GM23338 (cell line): ENCODE measurements around the gene PHOX2A. TPM values are rescaled to one million over a fixed set of nuclear protein-coding genes. Genes with fewer than 3 reads are reported as not detected.

Experiments
- ATAC-seq: fragments of 200-7000 bp; cut with Tn5 transposase; 3 replicates; pipeline ENCODE4 v1.9.1; 2020
- DNase-seq: peaks from one replicate; pipeline ENCODE4 v3.0.0-alpha.2; 2015; ENCODE audit warnings: low spot score
- H2AFZ ChIP-seq: fragments of 200-600 bp; sonication (generic); 2 replicates; pipeline ENCODE4 v1.8.0; 2016; ENCODE audit warnings: antibody characterized with exemption, mild to moderate bottlenecking, moderate library complexity
- H3F3A ChIP-seq: fragments of 200-600 bp; sonication (generic); replicated peaks from 2 replicates; pipeline ENCODE4 v1.8.0; 2017; ENCODE audit warnings: antibody characterized with exemption, mixed run types, low read depth
- H3K27ac ChIP-seq: fragments of 200-600 bp; sonication (generic); 2 replicates; pipeline ENCODE4 v1.6.1; 2016; ENCODE audit warnings: low read depth
- H3K27me3 ChIP-seq: fragments of 200-600 bp; sonication (generic); 2 replicates; pipeline ENCODE4 v1.8.0; 2016; ENCODE audit warnings: mild to moderate bottlenecking, mixed run types, moderate library complexity; ENCODE audit not compliant: insufficient read depth
- H3K36me3 ChIP-seq: fragments of 200-600 bp; sonication (generic); 2 replicates; pipeline ENCODE4 v1.8.0; 2016; ENCODE audit warnings: mild to moderate bottlenecking; ENCODE audit not compliant: insufficient read depth
- H3K4me1 ChIP-seq: fragments of 200-600 bp; sonication (generic); 2 replicates; pipeline ENCODE4 v1.8.0; 2016; ENCODE audit warnings: mild to moderate bottlenecking, moderate library complexity; ENCODE audit not compliant: insufficient read depth
- H3K4me2 ChIP-seq: fragments of 200-600 bp; sonication (generic); 2 replicates; pipeline ENCODE4 v1.7.1; 2017; ENCODE audit warnings: mixed run types
- H3K4me3 ChIP-seq: fragments of 200-600 bp; sonication (generic); 2 replicates; pipeline ENCODE4 v1.6.1; 2016; ENCODE audit warnings: mixed run types
- H3K79me2 ChIP-seq: fragments of 200-600 bp; sonication (generic); replicated peaks from 2 replicates; pipeline ENCODE4 v1.8.0; 2017; ENCODE audit warnings: mild to moderate bottlenecking; ENCODE audit not compliant: insufficient read depth
- H3K9me2 ChIP-seq: fragments of 200-600 bp; sonication (generic); 2 replicates; pipeline ENCODE4 v1.8.0; 2017; ENCODE audit not compliant: insufficient read depth
- H4K20me1 ChIP-seq: fragments of 200-600 bp; sonication (generic); replicated peaks from 2 replicates; pipeline ENCODE4 v1.8.0; 2017; ENCODE audit warnings: mild to moderate bottlenecking; ENCODE audit not compliant: insufficient read depth
- H3K27ac Mint-ChIP-seq: 2 replicates; pipeline ENCODE4 v1.8.0; 2020; ENCODE audit warnings: inconsistent platforms, mild to moderate bottlenecking, moderate library complexity, mixed read lengths
- H3K27me3 Mint-ChIP-seq: 3 replicates; pipeline ENCODE4 v1.8.0; 2022; ENCODE audit warnings: low read depth, mild to moderate bottlenecking, moderate library complexity, mixed read lengths, inconsistent platforms; ENCODE audit not compliant: insufficient read depth, poor library complexity
- H3K36me3 Mint-ChIP-seq: 3 replicates; pipeline ENCODE4 v1.8.0; 2021; ENCODE audit warnings: low read depth, mild to moderate bottlenecking, inconsistent platforms, moderate library complexity, mixed read lengths
- H3K4me1 Mint-ChIP-seq: 3 replicates; pipeline ENCODE4 v1.8.0; 2020; ENCODE audit warnings: mild to moderate bottlenecking, inconsistent platforms, mixed read lengths
- H3K4me3 Mint-ChIP-seq: 3 replicates; pipeline ENCODE4 v1.8.0; 2021; ENCODE audit warnings: moderate library complexity, mild to moderate bottlenecking, inconsistent platforms, mixed read lengths
- H3K9me3 Mint-ChIP-seq: 3 replicates; pipeline ENCODE4 v1.8.0; 2020; ENCODE audit warnings: moderate library complexity, mild to moderate bottlenecking, inconsistent platforms, mixed read lengths
- CREB1 ChIP-seq: fragments of 250-450 bp; sonication (Bioruptor Pico); IDR thresholded peaks from 2 replicates; pipeline ENCODE4 v1.5.0; 2020; ENCODE audit warnings: low read depth, mild to moderate bottlenecking, moderate library complexity
- CTCF ChIP-seq, 2 experiments: fragments of 200-600 bp in 1 of 2; sonication (generic) in 1 of 2; conservative IDR thresholded peaks; 2 replicates each; pipeline versions ENCODE4 v1.5.1 to v1.6.1; 2016 to 2017; ENCODE audit warnings: antibody characterized with exemption in 2 of 2, low read depth in 2 of 2, mild to moderate bottlenecking in 2 of 2, moderate library complexity in 1 of 2
- ETS1 ChIP-seq: IDR thresholded peaks from 2 replicates; pipeline ENCODE4 v1.6.1; 2016; ENCODE audit warnings: antibody characterized with exemption
- POLR2AphosphoS5 ChIP-seq: IDR thresholded peaks from 2 replicates; pipeline ENCODE4 v1.6.1; 2016; ENCODE audit warnings: antibody characterized with exemption, low read depth
- polyA plus RNA-seq: library from polyadenylated mRNA; unstranded; fragments of >200 nt; fragmentation: Nextera tagmentation; extraction: Ambion mirVana; gene quantifications from 2 replicates; pipeline ENCODE4 v1.2.1, GENCODE V29; 2016
- total RNA-seq: library from RNA; depleted of rRNA; stranded (reverse); fragments of >200 nt; shearing (Covaris generic); gene quantifications from 2 replicates; pipeline ENCODE4 v1.2.3, GENCODE V29; 2014
- TF ChIP-seq, protein P1 (sequence below): fragments of 250-450 bp; sonication (Bioruptor Pico); IDR thresholded peaks from 2 replicates; pipeline ENCODE4 v1.5.0; 2020; ENCODE audit warnings: mild to moderate bottlenecking, moderate library complexity

Gene PHOX2A
- total and polyA plus RNA-seq, 2 experiments from 2014 or later: 0.31 TPM; not detected in 1

DNA sequence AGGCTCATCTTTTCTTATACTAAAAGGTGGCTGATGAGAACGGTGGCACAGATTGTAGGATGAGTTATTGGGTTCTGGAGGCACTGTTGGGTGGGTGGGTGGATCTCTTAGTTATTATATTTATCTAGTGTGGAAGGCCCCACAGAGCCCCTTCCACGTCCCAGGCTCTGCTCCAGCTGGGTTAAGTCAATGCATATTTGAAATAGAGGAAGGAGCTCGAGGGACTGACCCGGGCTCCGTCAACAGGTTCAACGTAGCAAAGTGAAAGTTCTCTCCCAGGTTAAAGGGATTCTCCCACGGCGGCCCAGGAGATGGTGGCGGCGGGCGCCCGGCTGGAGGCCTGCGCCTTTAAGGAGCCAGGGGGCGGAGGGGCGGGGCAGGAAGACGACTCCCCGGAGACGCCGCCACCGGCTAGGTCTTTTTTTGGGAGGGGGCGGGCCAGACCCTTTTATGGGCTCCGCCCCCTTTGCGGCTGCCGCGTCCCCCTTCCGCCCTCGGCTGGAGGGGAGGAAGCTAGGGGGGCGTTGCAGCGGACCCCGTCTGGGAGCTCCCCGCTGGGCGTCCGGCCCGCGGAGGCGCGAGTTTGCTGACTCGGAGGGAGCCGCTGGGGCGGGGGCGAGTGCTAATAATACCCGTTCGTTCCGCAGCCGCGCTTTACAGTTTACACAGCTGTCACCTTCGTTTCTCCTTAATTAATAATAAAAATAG, 20.9 kb downstream of the PHOX2A start:
- peaks cover 27% of the 10 kb centered on the region for H3K4me1 Mint-ChIP-seq
- Histone ChIP-seq H3K79me2 (peaks cover 20% of the 10 kb centered on the region), H3K36me3 (no peaks in the 10 kb centered on the region), H3K4me1 (peaks cover 25% of the 10 kb centered on the region), H2AFZ (peak overlapping the region; percentile 33; the same call in 1 of the 2 replicates), H3K4me3 (peak overlapping the region; percentile 97), H3K27ac (peak overlapping the region; percentile 91), H3K9me2 (no peaks in the 10 kb centered on the region), H3K27me3 (peaks cover 16% of the 10 kb centered on the region; the same call in 1 of the 2 replicates), H3F3A (peaks cover 2% of the 10 kb centered on the region; the same call in 1 of the 2 replicates), H3K4me2 (peak overlapping the region; percentile 100), H4K20me1 (peaks cover 12% of the 10 kb centered on the region)
- DNase-seq (peak; percentile 99), ATAC-seq (peak; percentile 74)
- H3K4me3 Mint-ChIP-seq: peak overlapping the region; percentile 73
- H3K27ac Mint-ChIP-seq: peak overlapping the region; percentile 65; the same call in 1 of the 2 replicates
- H3K36me3 Mint-ChIP-seq: peaks cover under 1% of the 10 kb centered on the region; the same call in 2 of the 3 replicates
- H3K27me3 Mint-ChIP-seq: peaks cover 20% of the 10 kb centered on the region
- TF ChIP-seq, protein P1, sequence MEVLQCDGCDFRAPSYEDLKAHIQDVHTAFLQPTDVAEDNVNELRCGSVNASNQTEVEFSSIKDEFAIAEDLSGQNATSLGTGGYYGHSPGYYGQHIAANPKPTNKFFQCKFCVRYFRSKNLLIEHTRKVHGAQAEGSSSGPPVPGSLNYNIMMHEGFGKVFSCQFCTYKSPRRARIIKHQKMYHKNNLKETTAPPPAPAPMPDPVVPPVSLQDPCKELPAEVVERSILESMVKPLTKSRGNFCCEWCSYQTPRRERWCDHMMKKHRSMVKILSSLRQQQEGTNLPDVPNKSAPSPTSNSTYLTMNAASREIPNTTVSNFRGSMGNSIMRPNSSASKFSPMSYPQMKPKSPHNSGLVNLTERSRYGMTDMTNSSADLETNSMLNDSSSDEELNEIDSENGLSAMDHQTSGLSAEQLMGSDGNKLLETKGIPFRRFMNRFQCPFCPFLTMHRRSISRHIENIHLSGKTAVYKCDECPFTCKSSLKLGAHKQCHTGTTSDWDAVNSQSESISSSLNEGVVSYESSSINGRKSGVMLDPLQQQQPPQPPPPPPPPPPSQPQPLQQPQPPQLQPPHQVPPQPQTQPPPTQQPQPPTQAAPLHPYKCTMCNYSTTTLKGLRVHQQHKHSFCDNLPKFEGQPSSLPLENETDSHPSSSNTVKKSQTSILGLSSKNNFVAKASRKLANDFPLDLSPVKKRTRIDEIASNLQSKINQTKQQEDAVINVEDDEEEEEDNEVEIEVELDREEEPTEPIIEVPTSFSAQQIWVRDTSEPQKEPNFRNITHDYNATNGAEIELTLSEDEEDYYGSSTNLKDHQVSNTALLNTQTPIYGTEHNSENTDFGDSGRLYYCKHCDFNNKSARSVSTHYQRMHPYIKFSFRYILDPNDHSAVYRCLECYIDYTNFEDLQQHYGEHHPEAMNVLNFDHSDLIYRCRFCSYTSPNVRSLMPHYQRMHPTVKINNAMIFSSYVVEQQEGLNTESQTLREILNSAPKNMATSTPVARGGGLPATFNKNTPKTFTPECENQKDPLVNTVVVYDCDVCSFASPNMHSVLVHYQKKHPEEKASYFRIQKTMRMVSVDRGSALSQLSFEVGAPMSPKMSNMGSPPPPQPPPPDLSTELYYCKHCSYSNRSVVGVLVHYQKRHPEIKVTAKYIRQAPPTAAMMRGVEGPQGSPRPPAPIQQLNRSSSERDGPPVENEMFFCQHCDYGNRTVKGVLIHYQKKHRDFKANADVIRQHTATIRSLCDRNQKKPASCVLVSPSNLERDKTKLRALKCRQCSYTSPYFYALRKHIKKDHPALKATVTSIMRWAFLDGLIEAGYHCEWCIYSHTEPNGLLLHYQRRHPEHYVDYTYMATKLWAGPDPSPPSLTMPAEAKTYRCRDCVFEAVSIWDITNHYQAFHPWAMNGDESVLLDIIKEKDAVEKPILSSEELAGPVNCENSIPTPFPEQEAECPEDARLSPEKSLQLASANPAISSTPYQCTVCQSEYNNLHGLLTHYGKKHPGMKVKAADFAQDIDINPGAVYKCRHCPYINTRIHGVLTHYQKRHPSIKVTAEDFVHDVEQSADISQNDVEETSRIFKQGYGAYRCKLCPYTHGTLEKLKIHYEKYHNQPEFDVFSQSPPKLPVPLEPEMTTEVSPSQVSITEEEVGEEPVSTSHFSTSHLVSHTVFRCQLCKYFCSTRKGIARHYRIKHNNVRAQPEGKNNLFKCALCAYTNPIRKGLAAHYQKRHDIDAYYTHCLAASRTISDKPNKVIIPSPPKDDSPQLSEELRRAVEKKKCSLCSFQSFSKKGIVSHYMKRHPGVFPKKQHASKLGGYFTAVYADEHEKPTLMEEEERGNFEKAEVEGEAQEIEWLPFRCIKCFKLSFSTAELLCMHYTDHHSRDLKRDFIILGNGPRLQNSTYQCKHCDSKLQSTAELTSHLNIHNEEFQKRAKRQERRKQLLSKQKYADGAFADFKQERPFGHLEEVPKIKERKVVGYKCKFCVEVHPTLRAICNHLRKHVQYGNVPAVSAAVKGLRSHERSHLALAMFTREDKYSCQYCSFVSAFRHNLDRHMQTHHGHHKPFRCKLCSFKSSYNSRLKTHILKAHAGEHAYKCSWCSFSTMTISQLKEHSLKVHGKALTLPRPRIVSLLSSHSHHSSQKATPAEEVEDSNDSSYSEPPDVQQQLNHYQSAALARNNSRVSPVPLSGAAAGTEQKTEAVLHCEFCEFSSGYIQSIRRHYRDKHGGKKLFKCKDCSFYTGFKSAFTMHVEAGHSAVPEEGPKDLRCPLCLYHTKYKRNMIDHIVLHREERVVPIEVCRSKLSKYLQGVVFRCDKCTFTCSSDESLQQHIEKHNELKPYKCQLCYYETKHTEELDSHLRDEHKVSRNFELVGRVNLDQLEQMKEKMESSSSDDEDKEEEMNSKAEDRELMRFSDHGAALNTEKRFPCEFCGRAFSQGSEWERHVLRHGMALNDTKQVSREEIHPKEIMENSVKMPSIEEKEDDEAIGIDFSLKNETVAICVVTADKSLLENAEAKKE: no peak
- TF ChIP-seq POLR2AphosphoS5 (peak; percentile 52; the same call in 1 of the 2 replicates), CTCF (conservative IDR thresholded peaks at IDR 0.05; ENCODE audit: low read depth in 2 of 2) (no peak), CREB1 (CRISPR knock-in tag) (peak; percentile 51), ETS1 (no peak)
- no peaks in the 10 kb centered on the region for H3K9me3 Mint-ChIP-seq
